ENCODE measurements around the gene PTH2.
"Not testable (repeated sequence)": the region's sequence is repeated elsewhere in the genome, so short reads cannot be mapped to it uniquely, and the experiment has no call there.

Gene PTH2

GRCh38 chr19:49390131-49390928 is 32.9 kb downstream of the PTH2 start:
- no peak for DNase-seq (ENCODE audit: low read depth in 1 of 2, low spot score in 1 of 2)

GRCh38 chr19:49389406-49389805 is 33.8 kb downstream of the PTH2 start:
- DNase-seq (ENCODE audit: low read depth in 1 of 2, low spot score in 1 of 2): no peak

GRCh38 chr19:49387936-49388372 is 35.3 kb downstream of the PTH2 start, which contains the start of gene KASH5:
Gene KASH5 (plus strand): TSS chr19:49388249. CDS start chr19:49390884, 2,635 bp downstream.
- DNase-seq (ENCODE audit: low read depth in 1 of 2, low spot score in 1 of 2): peak; percentile 56 to 76

- no peak for DNase-seq (ENCODE audit: low read depth in 1 of 2, low spot score in 1 of 2)
Observed at GRCh38 chr19:49383599-49383998, 39.6 kb downstream of the PTH2 start.

- DNase-seq (ENCODE audit: low read depth in 1 of 2, low spot score in 1 of 2): no peak
Observed at GRCh38 chr19:49382639-49383038, 40.6 kb downstream of the PTH2 start.

GRCh38 chr19:49380391-49380790 is 42.9 kb downstream of the PTH2 start:
- no peak for DNase-seq (ENCODE audit: low read depth in 1 of 2, low spot score in 1 of 2)

GRCh38 chr19:49378512-49378911 is 44.7 kb downstream of the PTH2 start:
- no peak for DNase-seq (ENCODE audit: low read depth in 1 of 2, low spot score in 1 of 2)

DNA sequence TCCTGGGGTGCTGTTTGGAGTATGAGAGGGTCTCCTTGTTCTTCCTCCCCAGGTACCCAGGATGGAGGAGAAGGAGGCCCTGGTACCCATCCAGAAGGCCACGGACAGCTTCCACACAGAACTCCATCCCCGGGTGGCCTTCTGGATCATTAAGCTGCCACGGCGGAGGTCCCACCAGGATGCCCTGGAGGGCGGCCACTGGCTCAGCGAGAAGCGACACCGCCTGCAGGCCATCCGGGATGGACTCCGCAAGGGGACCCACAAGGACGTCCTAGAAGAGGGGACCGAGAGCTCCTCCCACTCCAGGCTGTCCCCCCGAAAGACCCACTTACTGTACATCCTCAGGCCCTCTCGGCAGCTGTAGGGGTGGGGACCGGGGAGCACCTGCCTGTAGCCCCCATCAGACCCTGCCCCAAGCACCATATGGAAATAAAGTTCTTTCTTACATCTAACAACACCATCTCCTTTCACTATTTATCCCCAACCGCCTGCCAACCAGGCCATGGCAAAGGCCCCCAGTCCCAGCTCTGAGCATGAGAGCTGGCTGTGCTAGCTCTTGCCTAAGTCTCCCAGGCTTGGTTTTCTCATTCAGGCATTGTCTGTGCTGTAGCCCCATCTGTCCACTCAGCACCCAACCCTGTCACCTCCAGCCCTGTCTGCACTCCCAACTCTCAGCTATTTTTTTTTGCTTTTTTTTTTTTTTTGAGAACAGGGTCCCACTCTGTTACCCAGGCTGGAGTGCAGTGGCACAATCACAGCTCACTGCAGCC is 48.4 kb downstream of the PTH2 start:
- no peak for DNase-seq (ENCODE audit: low read depth in 1 of 2, low spot score in 1 of 2)

GRCh38 chr19:49373174-49373573 is 50.1 kb downstream of the PTH2 start:
- not testable (repeated sequence) for DNase-seq (ENCODE audit: low read depth in 1 of 2, low spot score in 1 of 2)
